NCI-H2227 (cell line): Measurements from ENCODE around the gene IL17RB.

ENCODE experiments used
- DNase-seq: peaks from one replicate; lab custom pipeline; 2025; ENCODE audit not compliant: unreplicated experiment; lab: John Stamatoyannopoulos, UW

The IL17RB gene

DNA sequence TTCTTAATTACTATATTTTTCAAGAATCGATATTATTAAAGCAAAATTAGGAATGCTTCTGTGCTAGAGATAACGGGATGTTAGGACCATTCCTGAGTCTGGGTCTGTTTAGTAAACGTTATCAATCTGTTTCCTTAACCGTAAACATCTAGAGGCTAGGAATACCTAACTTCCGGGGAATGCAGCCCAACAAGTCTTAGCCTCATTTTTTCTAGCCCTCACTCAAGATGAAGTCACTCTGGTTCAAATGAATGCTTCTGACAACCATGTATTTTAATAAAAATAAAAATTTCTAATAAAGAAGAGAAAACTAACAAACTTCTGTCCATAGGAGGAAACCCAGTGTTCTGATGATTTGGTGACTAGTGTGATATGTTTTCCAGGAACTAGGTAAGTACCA is 56.3 kb downstream of the IL17RB start:
- no peak for DNase-seq

DNA sequence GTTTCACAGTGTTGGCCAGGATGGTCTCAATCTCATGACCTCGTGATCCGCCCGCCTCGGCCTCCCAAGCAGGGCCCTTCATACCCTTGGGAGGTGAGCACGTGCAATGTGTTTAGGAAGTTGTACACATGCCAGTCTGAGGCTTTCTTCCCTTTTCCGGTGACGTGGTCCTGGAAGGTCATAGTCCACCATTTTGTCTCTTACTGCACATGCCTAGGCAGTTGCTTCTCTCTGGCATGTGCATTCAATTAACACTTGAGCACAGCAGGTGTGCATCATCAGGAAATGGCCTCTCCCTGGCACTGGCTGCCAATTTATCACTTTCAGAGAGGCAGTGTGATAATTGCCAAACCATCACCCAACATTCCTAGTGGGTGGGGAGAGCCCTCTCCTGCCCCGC is 67.0 kb downstream of the IL17RB start:
- DNase-seq = no peak
